ENCODE data around the gene RARG.

DNA sequence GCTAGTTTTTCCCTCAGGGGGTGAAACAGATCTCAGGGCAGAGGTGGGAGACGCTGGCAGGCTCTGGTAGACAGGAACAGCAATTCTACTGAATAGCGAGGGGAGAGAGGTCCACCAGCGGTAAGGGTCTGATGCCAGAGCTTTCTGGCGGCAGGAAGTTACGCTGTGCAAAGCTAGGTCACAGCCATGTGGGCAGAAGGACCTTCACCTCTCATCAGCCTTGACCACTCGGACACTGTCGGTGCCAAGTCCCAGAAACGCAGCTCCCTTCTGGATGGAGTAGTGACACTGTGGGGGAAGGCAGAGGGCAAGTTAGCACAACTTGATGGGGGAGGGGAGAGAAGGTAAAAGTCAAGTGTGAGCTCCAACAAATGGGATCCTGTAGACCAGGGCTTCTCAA lies 61.8 kb downstream of the RARG start:
- no peak for TF ChIP-seq TEAD4 (IDR thresholded peaks at IDR 0.05)
- no peak for TF ChIP-seq TAF1 (IDR thresholded peaks at IDR 0.05; ENCODE audit: low read depth)
- TF ChIP-seq CEBPB (IDR thresholded peaks at IDR 0.05) = no peak
- no peak for TF ChIP-seq RAD21 (IDR thresholded peaks at IDR 0.05; ENCODE audit: low read depth)
- no peak for TF ChIP-seq CREB1 (IDR thresholded peaks at IDR 0.05; ENCODE audit: low read depth)
- TF ChIP-seq, protein P1, sequence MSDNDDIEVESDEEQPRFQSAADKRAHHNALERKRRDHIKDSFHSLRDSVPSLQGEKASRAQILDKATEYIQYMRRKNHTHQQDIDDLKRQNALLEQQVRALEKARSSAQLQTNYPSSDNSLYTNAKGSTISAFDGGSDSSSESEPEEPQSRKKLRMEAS (IDR thresholded peaks at IDR 0.05) = no peak
- no peak for TF ChIP-seq EP300 (IDR thresholded peaks at IDR 0.05; ENCODE audit: borderline replicate concordance)
- TF ChIP-seq, protein P2, sequence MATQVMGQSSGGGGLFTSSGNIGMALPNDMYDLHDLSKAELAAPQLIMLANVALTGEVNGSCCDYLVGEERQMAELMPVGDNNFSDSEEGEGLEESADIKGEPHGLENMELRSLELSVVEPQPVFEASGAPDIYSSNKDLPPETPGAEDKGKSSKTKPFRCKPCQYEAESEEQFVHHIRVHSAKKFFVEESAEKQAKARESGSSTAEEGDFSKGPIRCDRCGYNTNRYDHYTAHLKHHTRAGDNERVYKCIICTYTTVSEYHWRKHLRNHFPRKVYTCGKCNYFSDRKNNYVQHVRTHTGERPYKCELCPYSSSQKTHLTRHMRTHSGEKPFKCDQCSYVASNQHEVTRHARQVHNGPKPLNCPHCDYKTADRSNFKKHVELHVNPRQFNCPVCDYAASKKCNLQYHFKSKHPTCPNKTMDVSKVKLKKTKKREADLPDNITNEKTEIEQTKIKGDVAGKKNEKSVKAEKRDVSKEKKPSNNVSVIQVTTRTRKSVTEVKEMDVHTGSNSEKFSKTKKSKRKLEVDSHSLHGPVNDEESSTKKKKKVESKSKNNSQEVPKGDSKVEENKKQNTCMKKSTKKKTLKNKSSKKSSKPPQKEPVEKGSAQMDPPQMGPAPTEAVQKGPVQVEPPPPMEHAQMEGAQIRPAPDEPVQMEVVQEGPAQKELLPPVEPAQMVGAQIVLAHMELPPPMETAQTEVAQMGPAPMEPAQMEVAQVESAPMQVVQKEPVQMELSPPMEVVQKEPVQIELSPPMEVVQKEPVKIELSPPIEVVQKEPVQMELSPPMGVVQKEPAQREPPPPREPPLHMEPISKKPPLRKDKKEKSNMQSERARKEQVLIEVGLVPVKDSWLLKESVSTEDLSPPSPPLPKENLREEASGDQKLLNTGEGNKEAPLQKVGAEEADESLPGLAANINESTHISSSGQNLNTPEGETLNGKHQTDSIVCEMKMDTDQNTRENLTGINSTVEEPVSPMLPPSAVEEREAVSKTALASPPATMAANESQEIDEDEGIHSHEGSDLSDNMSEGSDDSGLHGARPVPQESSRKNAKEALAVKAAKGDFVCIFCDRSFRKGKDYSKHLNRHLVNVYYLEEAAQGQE (IDR thresholded peaks at IDR 0.05; ENCODE audit: low read depth) = no peak
- TF ChIP-seq, protein P3, sequence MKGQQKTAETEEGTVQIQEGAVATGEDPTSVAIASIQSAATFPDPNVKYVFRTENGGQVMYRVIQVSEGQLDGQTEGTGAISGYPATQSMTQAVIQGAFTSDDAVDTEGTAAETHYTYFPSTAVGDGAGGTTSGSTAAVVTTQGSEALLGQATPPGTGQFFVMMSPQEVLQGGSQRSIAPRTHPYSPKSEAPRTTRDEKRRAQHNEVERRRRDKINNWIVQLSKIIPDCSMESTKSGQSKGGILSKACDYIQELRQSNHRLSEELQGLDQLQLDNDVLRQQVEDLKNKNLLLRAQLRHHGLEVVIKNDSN (IDR thresholded peaks at IDR 0.05) = no peak
- TF ChIP-seq YY1 (IDR thresholded peaks at IDR 0.05; ENCODE audit: low read depth) = no peak

Data from Ishikawa (cell line).